HG02678 (cell line): ENCODE data around the gene LUC7L3.
A peak's percentile ranks its signal among the peaks of the same experiment; 100 is the strongest.

Experiments used
- ATAC-seq: cut with Tn5 transposase; IDR thresholded peaks from one replicate; pipeline ENCODE4 v1.9.1; 2021; ENCODE audit warnings: mild to moderate bottlenecking, moderate library complexity; ENCODE audit not compliant: unreplicated experiment

LUC7L3 gene

GRCh38 chr17:50749245-50749644 lies 29.8 kb downstream of the LUC7L3 start:
- no peak for ATAC-seq

GRCh38 chr17:50754521-50754920 lies 35.1 kb downstream of the LUC7L3 start:
- no peak for ATAC-seq

- no peak for ATAC-seq
Observed at GRCh38 chr17:50758524-50758923, 39.1 kb downstream of the LUC7L3 start.

GRCh38 chr17:50758989-50759544 lies 39.7 kb downstream of the LUC7L3 start:
- ATAC-seq = no peak

GRCh38 chr17:50762177-50762576 lies 42.8 kb downstream of the LUC7L3 start:
- ATAC-seq = no peak

- no peak for ATAC-seq
Observed at GRCh38 chr17:50763716-50764475, 44.5 kb downstream of the LUC7L3 start.

- ATAC-seq = no peak
Observed at GRCh38 chr17:50764734-50765149, 45.3 kb downstream of the LUC7L3 start.

- no peak for ATAC-seq
Observed at GRCh38 chr17:50765454-50766221, 46.2 kb downstream of the LUC7L3 start.

GRCh38 chr17:50766222-50767023 lies 47.0 kb downstream of the LUC7L3 start:
- no peak for ATAC-seq

GRCh38 chr17:50767030-50767429 lies 47.6 kb downstream of the LUC7L3 start:
- no peak for ATAC-seq

- no peak for ATAC-seq
Observed at GRCh38 chr17:50767446-50767845, 48.0 kb downstream of the LUC7L3 start, which contains the start of gene ANKRD40CL. TSS of gene ANKRD40CL (minus strand) at chr17:50767518. CDS start at chr17:50766913, 605 bp downstream.

GRCh38 chr17:50768346-50768761 lies 49.0 kb downstream of the LUC7L3 start:
- no peak for ATAC-seq

GRCh38 chr17:50769884-50770283 lies 50.5 kb downstream of the LUC7L3 start:
- ATAC-seq = no peak

GRCh38 chr17:50770346-50770745 lies 50.9 kb downstream of the LUC7L3 start:
- no peak for ATAC-seq

- peak; percentile 85 for ATAC-seq
Observed at GRCh38 chr17:50771991-50772785, 52.8 kb downstream of the LUC7L3 start.

- ATAC-seq = no peak
Observed at GRCh38 chr17:50774225-50774803, 54.9 kb downstream of the LUC7L3 start.

- no peak for ATAC-seq
Observed at GRCh38 chr17:50775926-50776325, 56.5 kb downstream of the LUC7L3 start.

GRCh38 chr17:50778471-50778870 lies 59.1 kb downstream of the LUC7L3 start:
- ATAC-seq = no peak

- no peak for ATAC-seq
Observed at GRCh38 chr17:50778988-50779387, 59.6 kb downstream of the LUC7L3 start.
